RWPE1 (cell line): ENCODE data around the gene ZNF331.
"Not testable (repeated sequence)": the region's sequence is repeated elsewhere in the genome, so short reads cannot be mapped to it uniquely, and the experiment has no call there.

ENCODE experiments used
- CTCF ChIA-PET: fragments of 350-600 bp; sonication (Branson Sonifier 250); formaldehyde crosslinking; extraction: SDS; loops from one replicate; lab custom pipeline; 2021; lab: Yijun Ruan, JAX
- POLR2A ChIA-PET: fragments of 400-600 bp; formaldehyde crosslinking; extraction: SDS; loops from one replicate; lab custom pipeline; 2020; ENCODE audit warnings: antibody characterized with exemption; ENCODE audit not compliant: low non-redundant PET; lab: Yijun Ruan, JAX
- DNase-seq: peaks from one replicate; pipeline ENCODE4 v3.0.0; 2012; ENCODE audit warnings: low spot score
- H3K27ac ChIP-seq: fragments of 450-650 bp; 2 replicates; pipeline ENCODE4 v1.5.1; 2017
- TF ChIP-seq, protein P1 (sequence below): fragments of 450-650 bp; conservative IDR thresholded peaks from 2 replicates; pipeline ENCODE4 v1.5.1; 2017; ENCODE audit warnings: low read depth, mild to moderate bottlenecking

ZNF331 gene

DNA sequence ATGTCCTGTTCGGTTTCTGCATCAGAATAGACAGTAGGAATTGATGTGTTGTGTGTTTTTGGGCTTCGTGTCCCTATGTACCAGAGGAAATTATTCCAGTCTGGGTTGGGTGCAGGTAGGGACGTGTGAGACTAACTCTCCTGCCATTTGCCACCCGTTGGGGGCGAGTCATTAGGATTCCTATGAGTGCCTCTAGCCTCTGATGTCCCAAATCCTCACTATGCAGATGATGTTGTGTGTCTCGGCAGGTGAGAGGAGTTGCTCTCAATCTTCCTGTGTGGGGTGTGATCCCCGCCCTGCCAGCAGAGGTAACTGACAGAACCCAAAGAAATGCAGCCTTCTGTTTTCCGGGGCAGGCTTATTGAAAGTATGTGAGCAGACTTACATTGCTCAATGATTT, 31.2 kb upstream of the ZNF331 start:
- ChIA-PET POLR2A (no interaction called here), CTCF (no interaction called here)
- no peak for DNase-seq
- TF ChIP-seq, protein P1, sequence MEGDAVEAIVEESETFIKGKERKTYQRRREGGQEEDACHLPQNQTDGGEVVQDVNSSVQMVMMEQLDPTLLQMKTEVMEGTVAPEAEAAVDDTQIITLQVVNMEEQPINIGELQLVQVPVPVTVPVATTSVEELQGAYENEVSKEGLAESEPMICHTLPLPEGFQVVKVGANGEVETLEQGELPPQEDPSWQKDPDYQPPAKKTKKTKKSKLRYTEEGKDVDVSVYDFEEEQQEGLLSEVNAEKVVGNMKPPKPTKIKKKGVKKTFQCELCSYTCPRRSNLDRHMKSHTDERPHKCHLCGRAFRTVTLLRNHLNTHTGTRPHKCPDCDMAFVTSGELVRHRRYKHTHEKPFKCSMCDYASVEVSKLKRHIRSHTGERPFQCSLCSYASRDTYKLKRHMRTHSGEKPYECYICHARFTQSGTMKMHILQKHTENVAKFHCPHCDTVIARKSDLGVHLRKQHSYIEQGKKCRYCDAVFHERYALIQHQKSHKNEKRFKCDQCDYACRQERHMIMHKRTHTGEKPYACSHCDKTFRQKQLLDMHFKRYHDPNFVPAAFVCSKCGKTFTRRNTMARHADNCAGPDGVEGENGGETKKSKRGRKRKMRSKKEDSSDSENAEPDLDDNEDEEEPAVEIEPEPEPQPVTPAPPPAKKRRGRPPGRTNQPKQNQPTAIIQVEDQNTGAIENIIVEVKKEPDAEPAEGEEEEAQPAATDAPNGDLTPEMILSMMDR = no peak
- no peak overlapping the region for H3K27ac ChIP-seq

DNA sequence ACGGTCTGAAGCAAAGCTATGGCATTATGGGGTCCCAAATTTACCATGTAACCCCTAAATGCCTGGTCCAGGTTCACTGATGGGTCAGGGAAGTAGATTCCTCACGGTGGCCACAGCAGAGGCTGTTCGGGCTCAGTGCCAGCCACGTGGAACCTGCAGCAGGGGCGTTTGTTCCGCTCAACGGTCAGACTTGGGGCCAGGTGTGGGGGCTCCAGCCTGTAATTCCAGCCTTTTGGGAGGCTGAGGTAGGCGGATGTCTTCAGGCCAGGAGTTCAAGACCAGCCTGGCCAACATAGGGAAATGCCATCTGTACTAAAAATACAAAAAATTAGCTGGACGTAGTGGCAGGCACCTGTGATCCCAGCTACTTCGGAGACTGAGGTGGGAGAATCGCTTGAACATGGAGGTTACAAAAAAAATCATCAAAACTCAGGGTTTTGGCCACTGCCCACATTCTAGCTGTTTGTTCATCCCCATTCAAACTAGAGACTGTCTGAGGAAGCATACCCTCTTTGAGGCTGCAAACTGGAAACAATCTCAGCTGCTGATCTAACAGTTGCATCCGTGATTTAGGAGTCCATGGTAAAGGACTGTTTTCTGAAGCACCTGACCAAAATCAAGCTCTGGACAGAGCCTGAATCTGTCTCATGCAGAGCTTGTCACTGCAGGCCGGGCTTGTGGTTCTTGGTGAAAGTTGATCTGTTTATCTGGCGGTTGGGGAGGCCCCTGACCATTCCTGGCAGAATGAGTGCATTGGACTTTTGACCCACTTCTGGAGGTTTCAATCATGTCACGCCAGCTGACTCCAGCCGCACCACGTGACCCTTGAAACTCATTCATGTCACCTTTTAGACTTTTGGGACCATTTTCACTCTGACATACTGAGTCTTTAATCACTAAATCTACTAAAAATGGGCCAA, 30.2 kb upstream of the ZNF331 start:
- ChIA-PET CTCF (no interaction called here), POLR2A (no interaction called here)
- H3K27ac ChIP-seq = no peak overlapping the region
- DNase-seq = no peak
- TF ChIP-seq, protein P1 = no peak

DNA sequence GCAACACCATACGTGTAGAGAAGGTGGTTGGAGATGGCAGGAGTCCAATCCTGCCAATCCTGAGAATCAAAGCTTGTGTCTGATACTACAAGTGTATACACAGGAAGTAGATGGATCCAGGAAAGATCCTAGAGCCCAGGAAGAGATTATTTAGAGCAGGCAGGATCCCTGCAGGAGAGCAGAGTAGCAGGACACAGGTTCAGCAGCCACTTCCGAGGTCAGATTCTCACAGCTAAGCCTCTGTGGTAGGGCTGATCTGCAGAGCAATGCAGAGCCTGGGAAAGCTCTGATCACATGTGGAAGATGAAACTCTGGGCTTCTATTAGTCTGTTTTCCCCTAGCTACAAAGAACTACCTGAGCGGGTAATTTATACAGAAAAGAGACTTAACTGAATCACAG, 28.5 kb upstream of the ZNF331 start:
- TF ChIP-seq, protein P1 = no peak
- ChIA-PET POLR2A (no interaction called here), CTCF (no interaction called here)
- no peak for DNase-seq
- H3K27ac ChIP-seq = no peak overlapping the region

DNA sequence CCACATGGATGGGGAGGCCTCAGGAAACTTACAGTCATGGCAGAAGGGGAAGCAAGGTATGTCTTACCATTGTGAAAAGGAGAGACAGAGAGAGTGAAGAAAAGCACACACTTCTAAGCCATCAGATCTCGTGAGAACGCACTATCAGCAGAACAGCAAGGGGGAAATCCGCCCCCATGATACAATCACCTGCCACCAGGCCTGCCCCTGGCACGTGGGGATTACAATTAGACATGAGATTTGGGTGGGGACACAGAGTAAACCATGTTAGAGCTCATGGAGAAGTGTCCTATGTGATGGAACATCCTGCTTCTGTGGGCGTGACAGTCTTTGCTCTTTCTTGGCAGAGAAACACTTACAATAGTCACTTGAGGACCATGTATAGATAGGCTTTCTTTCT, 28.1 kb upstream of the ZNF331 start:
- no peak for DNase-seq
- CTCF ChIA-PET = no interaction called here
- TF ChIP-seq, protein P1 = no peak
- POLR2A ChIA-PET = no interaction called here
- H3K27ac ChIP-seq = no peak overlapping the region

DNA sequence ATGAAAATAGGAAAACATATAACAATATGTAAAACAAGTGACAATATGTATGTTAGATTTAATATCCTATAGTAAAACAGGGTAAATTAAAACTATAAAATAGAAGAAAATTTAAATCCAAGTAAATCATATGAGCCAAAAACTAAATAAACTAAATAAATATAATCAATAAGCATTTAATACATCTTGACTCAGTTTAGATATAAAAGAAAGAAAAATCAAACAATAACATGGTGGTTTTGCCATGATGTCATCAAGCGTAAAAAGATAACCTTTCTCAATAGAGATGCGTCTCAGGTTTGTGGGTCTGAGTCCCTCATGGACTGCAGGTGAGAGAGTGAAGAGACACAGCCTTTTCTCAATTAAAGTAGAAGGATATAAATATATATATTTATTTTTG, 26.6 kb upstream of the ZNF331 start:
- H3K27ac ChIP-seq = no peak overlapping the region
- no peak for DNase-seq
- TF ChIP-seq, protein P1 = no peak
- CTCF ChIA-PET = no interaction called here
- POLR2A ChIA-PET = no interaction called here

DNA sequence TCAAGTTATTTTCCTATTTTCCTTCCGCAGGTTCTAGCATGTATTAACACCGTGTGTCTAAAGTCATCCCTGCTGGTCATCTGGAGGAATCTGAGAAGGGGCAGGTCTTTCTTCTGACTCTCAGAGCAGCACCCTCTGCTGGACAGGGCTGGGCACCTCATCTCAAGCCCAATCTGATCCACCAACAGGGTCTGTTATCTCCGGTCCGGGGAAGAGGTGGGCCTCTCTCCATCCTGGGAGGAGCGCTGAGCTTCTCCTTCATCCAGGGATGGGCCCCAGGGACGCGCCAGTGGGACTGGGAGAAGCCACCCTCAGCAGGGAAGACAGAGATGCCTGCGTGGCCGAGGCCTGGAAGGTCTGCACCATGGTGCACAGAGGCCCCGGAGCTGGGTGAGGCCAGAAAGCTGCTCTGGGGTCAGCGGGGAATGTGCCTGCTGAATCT, 26.0 kb upstream of the ZNF331 start:
- DNase-seq = peak; percentile 13
- TF ChIP-seq, protein P1 = no peak
- ChIA-PET CTCF (no interaction called here), POLR2A (no interaction called here)
- no peak overlapping the region for H3K27ac ChIP-seq

DNA sequence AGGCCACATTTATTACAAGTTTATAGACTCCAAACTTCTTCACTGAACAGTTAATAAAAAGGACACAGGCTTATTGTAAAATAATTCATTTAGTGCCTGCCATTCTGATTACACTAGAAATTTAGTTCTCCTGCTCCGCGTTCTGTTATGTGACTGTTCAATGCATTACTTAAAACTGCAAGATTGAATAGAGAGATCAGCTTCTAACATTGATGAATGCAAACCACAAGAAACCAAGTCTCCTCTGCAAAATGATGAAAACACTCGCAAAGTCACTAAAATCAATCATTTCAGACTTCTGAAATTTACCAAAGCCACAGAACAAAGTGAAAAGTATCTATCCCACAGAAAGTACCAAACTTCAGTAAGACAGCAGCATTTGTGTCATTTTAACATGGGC, 22.9 kb upstream of the ZNF331 start:
- DNase-seq, H3K27ac ChIP-seq, CTCF ChIA-PET, POLR2A ChIA-PET: not testable (repeated sequence)
